Endothelial cell of umbilical vein (primary cell): ENCODE measurements around the gene DIS3L2.
"Not testable (repeated sequence)": the region's sequence is repeated elsewhere in the genome, so short reads cannot be mapped to it uniquely, and the experiment has no call there.

Source experiments
- CTCF ChIP-seq, 2 donors: IDR thresholded peaks; 1 replicate in 1 of 2; 2 replicates in 1 of 2; pipeline ENCODE4 v1.5.1; 2011; ENCODE audit warnings: low read length in 2 of 2, mild to moderate bottlenecking in 2 of 2, moderate library complexity in 2 of 2, control low read depth in 1 of 2, inconsistent platforms in 1 of 2, low read depth in 1 of 2; ENCODE audit not compliant: insufficient read depth in 1 of 2; ENCODE audit errors: extremely low read depth in 1 of 2
- EZH2 ChIP-seq: IDR thresholded peaks from 2 replicates; pipeline ENCODE4 v1.6.1; 2012; ENCODE audit warnings: borderline replicate concordance, low read depth, mild to moderate bottlenecking, moderate library complexity, low read length, inconsistent platforms; ENCODE audit not compliant: severe bottlenecking
- GATA2 ChIP-seq: IDR thresholded peaks from 2 replicates; pipeline ENCODE4 v1.7.0; 2011; ENCODE audit warnings: low read depth, mild to moderate bottlenecking, moderate library complexity, mixed read lengths, low read length; ENCODE audit not compliant: insufficient read length, insufficient read depth
- MYC ChIP-seq: IDR thresholded peaks from one replicate; pipeline ENCODE4 v1.6.1; 2011; ENCODE audit warnings: mild to moderate bottlenecking, low read depth, low read length
- POLR2A ChIP-seq: IDR thresholded peaks from 2 replicates; pipeline ENCODE4 v1.6.1; 2012; ENCODE audit warnings: low read depth, mild to moderate bottlenecking, control low read depth, low read length
- POLR2AphosphoS5 ChIP-seq: IDR thresholded peaks from 2 replicates; pipeline ENCODE4 v1.6.1; 2012; ENCODE audit warnings: low read depth, mild to moderate bottlenecking, control low read depth, low read length, moderate library complexity; ENCODE audit not compliant: insufficient read depth

- TF ChIP-seq CTCF (IDR thresholded peaks at IDR 0.05; ENCODE audit: extremely low read depth in 1 of 2, insufficient read depth in 1 of 2, low read depth in 1 of 2, low read length in 2 of 2); POLR2AphosphoS5; EZH2; POLR2A; GATA2; MYC: not testable (repeated sequence)
Observed at GRCh38 chr2:232334136-232334884, 372.8 kb downstream of the DIS3L2 start.
